Common myeloid progenitor, CD34-positive (primary cell): ENCODE measurements around the gene AIF1.

Experiments used
- CTCF ChIA-PET: fragments of 350-600 bp; sonication (Branson Sonifier 250); formaldehyde crosslinking; loops from one replicate; lab custom pipeline; 2021; ENCODE audit warnings: antibody characterized with exemption; lab: Charles Lee
- POLR2A ChIA-PET: fragments of 350-600 bp; sonication (Branson Sonifier 250); formaldehyde crosslinking; loops from one replicate; lab custom pipeline; 2021; ENCODE audit warnings: antibody characterized with exemption; lab: Charles Lee
- DNase-seq, 3 donors: peaks; one replicate each; pipeline versions ENCODE4 v3.0.0 to v3.0.0-alpha.2; 2013
- H3K27ac ChIP-seq, 2 experiments: 1 replicate in 1 of 2; 2 replicates in 1 of 2; pipeline ENCODE4 v1.7.0; 2013; ENCODE audit warnings: inconsistent platforms in 2 of 2, low read length in 2 of 2, mild to moderate bottlenecking in 2 of 2, low read depth in 1 of 2, moderate library complexity in 1 of 2; ENCODE audit not compliant: severe bottlenecking in 2 of 2, insufficient read depth in 1 of 2, poor library complexity in 1 of 2
- H3K27me3 ChIP-seq, 5 experiments: replicated peaks in 2 of 5; 1 replicate in 3 of 5; 2 replicates in 2 of 5; pipeline versions ENCODE4 v1.6.1 to v1.7.0; 2013; ENCODE audit warnings: low read length in 4 of 5, mild to moderate bottlenecking in 2 of 5, moderate library complexity in 2 of 5, inconsistent platforms in 1 of 5; ENCODE audit not compliant: insufficient read depth in 5 of 5, control insufficient read depth in 4 of 5
- H3K36me3 ChIP-seq, 4 experiments: 1 replicate in 2 of 4; 2 replicates in 2 of 4; pipeline versions ENCODE4 v1.6.1 to v1.7.0; 2013; ENCODE audit warnings: low read length in 3 of 4, control low read depth in 1 of 4, mild to moderate bottlenecking in 1 of 4; ENCODE audit not compliant: control insufficient read depth in 4 of 4, insufficient read depth in 4 of 4
- H3K4me1 ChIP-seq, 4 experiments: 1 replicate in 3 of 4; 2 replicates in 1 of 4; pipeline versions ENCODE4 v1.6.1 to v1.7.1; 2013; ENCODE audit warnings: low read length in 3 of 4, mild to moderate bottlenecking in 3 of 4, control low read depth in 1 of 4, inconsistent platforms in 1 of 4, moderate library complexity in 1 of 4; ENCODE audit not compliant: control insufficient read depth in 4 of 4, insufficient read depth in 4 of 4; ENCODE audit errors: control extremely low read depth in 1 of 4
- H3K4me3 ChIP-seq, 7 experiments: 1 replicate in 4 of 7; 2 replicates in 3 of 7; pipeline versions ENCODE4 v1.5.1 to v1.7.0; 2013; ENCODE audit warnings: mild to moderate bottlenecking in 7 of 7, low read length in 6 of 7, moderate library complexity in 6 of 7, inconsistent platforms in 2 of 7, low read depth in 2 of 7, control low read depth in 1 of 7; ENCODE audit not compliant: insufficient read depth in 4 of 7, control insufficient read depth in 1 of 7; ENCODE audit errors: extremely low read depth in 1 of 7
- H3K9me3 ChIP-seq, 5 experiments: 1 replicate in 4 of 5; 2 replicates in 1 of 5; pipeline versions ENCODE4 v1.6.1 to v1.7.1; 2013; ENCODE audit warnings: low read length in 4 of 5, mild to moderate bottlenecking in 2 of 5, inconsistent platforms in 1 of 5, low read depth in 1 of 5, moderate library complexity in 1 of 5; ENCODE audit not compliant: control insufficient read depth in 4 of 5, insufficient read depth in 2 of 5; ENCODE audit errors: control extremely low read depth in 1 of 5
- WGBS: methylation state at CpG from one replicate; pipeline ENCODE4 v1.1.5; 2013; ENCODE audit not compliant: insufficient coverage; 5-methylcytosine and 5-hydroxymethylcytosine counted together

The AIF1 gene

DNA sequence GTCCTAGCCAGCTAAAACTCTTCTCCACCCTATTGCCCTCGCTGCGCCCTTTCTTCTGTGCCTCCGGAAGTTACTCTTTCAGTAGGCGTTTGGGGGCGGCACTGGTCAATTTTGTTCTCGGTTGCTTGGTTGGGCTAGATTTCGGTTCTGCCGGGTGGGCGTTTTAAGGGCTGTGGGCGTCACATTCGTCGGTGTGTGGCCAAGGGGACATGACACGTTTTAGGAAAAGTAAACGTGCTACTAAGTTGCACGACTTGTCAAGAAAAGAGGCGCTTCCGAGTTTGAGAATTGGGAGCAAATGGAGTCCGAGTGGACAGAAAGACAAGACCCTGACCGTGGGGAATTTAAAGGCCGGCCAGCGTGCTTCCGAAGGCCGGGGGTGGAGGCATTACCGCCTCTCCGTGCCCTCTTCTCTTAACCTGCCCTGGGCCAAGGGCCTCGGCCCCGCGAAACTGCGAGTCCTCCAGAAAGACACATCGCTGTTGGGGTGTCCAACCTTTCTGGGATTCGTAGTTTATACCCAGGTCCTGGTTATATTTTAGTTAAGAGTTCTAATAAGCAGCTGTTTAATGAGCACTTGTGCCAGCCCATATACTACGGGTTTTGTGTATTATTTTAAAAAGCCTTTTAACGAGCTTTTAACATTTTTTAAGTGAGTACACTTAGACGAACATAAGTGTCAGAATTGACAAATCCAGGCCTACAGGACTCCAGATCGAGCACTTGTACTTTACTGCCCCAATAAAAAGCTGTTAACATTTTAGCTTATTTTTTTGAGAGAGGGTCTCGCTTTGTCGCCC, 38.1 kb downstream of the AIF1 start:
- Histone ChIP-seq H3K4me1 (peaks cover 0 to 33% (median 23%) of the 10 kb centered on the region in 4 experiments), H3K36me3 (peaks cover under 1 to 43% (median 34%) of the 10 kb centered on the region in 4 experiments), H3K27me3 (no peaks in the 10 kb centered on the region), H3K4me3 (peak overlapping the region; percentile 66 to 97 (median 93)), H3K27ac (peak overlapping the region; percentile 97 to 98), H3K9me3 (no peaks in the 10 kb centered on the region)
- peak; percentile 94 to 98 (median 97) for DNase-seq
- POLR2A ChIA-PET: interaction anchor here (0.6 to 4.5 kb wide), 14 partner anchors 9 to 153 kb away, joined by 3 to 31 read pairs (median 4); partner anchors contain the start of genes AIF1, ATP6V1G2, CSNK2B and DDX39B
- 7% methylated on average over 25 of the region's 37 CpGs for WGBS
- CTCF ChIA-PET: interaction anchor here (1.0 to 4.7 kb wide), 9 partner anchors 8 to 143 kb away, joined by 3 to 40 read pairs (median 4); partner anchors contain the start of genes C6orf47, CSNK2B, GPANK1 and VARS1

DNA sequence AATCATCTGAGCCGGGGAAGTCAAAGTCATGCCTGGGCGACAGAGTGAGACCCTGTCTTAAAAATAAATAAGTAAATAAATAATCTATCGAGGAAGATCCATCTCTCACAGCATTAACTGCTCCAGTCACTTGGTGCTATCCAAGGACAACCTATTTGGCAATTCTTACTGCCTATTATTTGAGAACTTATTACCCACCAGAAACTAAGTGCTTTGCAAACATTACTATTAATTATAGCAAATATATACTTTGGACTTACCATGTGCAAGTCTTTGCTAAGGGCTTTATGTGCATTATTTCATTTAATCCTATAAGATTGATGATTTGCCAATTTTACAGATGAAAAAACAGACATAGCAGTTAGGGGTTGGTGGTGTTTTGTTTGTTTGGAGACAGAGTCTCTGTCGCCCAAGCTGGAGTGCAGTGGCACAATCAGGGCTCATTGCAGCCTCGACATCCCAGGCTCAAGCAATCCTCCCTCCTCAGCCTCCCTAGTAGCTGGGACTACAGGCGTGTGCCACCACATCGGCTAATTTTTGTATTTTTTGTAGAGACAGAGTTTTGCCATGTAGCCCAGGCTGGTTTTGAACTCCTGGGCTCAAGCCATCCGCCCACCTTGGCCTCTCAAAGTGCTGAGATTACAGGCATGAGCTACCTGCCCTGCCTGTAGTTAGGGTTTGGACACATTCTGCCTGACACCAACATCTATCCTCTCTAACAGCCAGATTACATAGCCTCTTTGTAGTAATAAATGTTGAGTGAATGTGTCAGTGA, 39.7 kb downstream of the AIF1 start:
- ChIA-PET POLR2A (interaction anchor here (1.0 to 4.5 kb wide), 2 partner anchors 10 to 17 kb away, joined by 3 to 31 read pairs; partner anchors contain the start of genes CSNK2B and GPANK1), CTCF (interaction anchor here (0.9 to 4.7 kb wide), 4 partner anchors 10 to 209 kb away, joined by 3 to 40 read pairs (median 4); partner anchors contain the start of genes CSNK2B and GPANK1)
- 100% methylated on average over 4 of the region's 8 CpGs for WGBS
- H3K4me3 ChIP-seq: no peak overlapping the region
- H3K36me3 ChIP-seq: peaks cover 4 to 29% (median 19%) of the 10 kb centered on the region in 4 experiments
- no peaks in the 10 kb centered on the region for H3K9me3 ChIP-seq
- H3K4me1 ChIP-seq: peaks cover 3 to 47% (median 36%) of the 10 kb centered on the region in 4 experiments
- no peaks in the 10 kb centered on the region for H3K27me3 ChIP-seq
- DNase-seq: no peak
- no peak overlapping the region for H3K27ac ChIP-seq

DNA sequence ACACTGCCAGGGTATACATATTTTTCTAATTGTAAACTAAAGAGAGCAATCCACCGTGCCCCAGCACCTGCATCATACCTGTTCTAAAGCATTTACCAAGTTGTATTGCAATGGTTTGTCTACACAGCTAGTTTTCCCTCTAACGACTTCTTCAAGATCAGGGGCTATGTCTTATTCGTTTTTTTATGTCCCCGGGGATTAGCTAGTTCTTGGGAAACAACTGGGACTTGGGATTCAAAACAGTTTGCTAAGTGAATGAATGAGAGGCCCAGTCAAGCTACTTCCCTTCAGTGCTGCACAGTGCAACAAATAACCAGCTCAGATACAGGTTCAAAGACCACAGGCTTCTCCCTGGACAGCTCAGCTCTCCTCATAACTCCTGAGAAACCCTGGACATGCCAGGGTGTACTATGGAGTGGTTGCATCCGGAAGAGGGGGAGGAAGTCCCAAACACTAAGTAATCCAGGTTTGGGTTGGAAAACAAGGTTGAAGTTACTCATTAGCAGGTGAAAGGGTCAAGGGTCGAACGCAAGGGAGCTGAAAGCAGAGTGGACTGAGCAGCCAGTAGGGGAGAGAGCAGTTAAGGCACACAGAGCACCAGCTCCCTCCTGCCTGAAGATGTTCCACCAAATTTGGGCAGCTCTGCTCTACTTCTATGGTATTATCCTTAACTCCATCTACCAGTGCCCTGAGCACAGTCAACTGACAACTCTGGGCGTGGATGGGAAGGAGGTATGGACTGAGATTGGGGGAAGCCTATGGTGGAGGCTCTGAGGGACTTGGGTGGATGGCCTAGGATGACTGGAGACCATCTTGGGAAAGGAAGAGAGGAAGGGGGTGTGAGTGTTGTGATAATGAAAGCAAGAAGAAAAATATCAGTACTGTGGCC, 40.6 kb downstream of the AIF1 start, which contains the start of gene APOM:
Gene APOM (plus strand): TSS at position 546 of the 889 bp plus-strand sequence. CDS start 73 bp downstream, at position 619.
- 98% methylated on average over 8 of the region's 8 CpGs for WGBS
- no peak within 1 kb of the TSS for H3K27ac ChIP-seq
- ChIA-PET CTCF (interaction anchor here (1.0 to 4.7 kb wide), 3 partner anchors 9 to 135 kb away, joined by 3 to 40 read pairs (median 3); partner anchors contain the start of genes CSNK2B and GPANK1), POLR2A (interaction anchor here (4.5 kb wide), 1 partner anchor 9 kb away, joined by 31 read pairs; the partner anchor contains the start of genes CSNK2B and GPANK1)
- H3K4me1 ChIP-seq: peaks cover 5 to 52% (median 41%) of the 10 kb centered on the region in 4 experiments
- H3K36me3 ChIP-seq: peaks cover 4 to 22% (median 17%) of the 10 kb centered on the region in 4 experiments
- no peak for DNase-seq
- H3K27me3 ChIP-seq: no peaks in the 10 kb centered on the region
- no peak within 1 kb of the TSS for H3K4me3 ChIP-seq
- H3K9me3 ChIP-seq: no peaks in the 10 kb centered on the region

DNA sequence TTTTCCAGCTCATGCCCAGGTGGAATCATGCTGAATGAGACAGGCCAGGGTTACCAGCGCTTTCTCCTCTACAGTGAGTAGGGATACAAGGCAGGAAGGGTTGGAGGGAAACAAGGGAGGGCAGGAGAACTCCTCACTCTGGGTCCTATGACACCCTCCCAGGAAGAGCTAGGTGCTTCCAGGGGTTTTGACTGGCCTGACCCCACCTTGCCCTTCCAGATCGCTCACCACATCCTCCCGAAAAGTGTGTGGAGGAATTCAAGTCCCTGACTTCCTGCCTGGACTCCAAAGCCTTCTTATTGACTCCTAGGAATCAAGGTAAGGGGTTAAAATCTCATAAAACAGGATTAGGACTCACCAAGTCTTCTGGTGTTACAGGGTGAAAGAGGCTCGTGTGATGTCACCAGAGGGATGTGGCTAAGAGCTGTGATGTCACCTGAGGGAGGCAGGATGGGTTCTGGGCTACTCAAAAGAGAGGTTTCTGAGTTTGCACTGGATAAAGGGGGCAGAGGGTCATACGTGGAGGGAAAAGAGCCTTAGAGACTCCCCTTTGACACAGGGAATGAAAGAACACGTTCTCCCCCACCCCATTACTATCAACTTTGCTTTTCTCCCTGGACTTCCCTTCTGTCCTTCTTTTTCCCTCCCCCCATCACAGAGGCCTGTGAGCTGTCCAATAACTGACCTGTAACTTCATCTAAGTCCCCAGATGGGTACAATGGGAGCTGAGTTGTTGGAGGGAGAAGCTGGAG, 42.5 kb downstream of the AIF1 start:
- Histone ChIP-seq H3K27me3 (no peaks in the 10 kb centered on the region), H3K27ac (peak overlapping the region in 1 of 2 experiments; percentile 29), H3K4me3 (no peak overlapping the region), H3K4me1 (peaks cover 5 to 60% (median 35%) of the 10 kb centered on the region in 4 experiments), H3K36me3 (peaks cover 4 to 32% (median 24%) of the 10 kb centered on the region in 4 experiments), H3K9me3 (no peaks in the 10 kb centered on the region)
- WGBS: 96% methylated on average over 4 of the region's 6 CpGs
- POLR2A ChIA-PET: no interaction called here
- CTCF ChIA-PET: interaction anchor here (0.6 to 1.6 kb wide), 4 partner anchors 14 to 133 kb away, joined by 3 to 6 read pairs (median 4); no protein-coding TSS in a partner anchor
- no peak for DNase-seq

DNA sequence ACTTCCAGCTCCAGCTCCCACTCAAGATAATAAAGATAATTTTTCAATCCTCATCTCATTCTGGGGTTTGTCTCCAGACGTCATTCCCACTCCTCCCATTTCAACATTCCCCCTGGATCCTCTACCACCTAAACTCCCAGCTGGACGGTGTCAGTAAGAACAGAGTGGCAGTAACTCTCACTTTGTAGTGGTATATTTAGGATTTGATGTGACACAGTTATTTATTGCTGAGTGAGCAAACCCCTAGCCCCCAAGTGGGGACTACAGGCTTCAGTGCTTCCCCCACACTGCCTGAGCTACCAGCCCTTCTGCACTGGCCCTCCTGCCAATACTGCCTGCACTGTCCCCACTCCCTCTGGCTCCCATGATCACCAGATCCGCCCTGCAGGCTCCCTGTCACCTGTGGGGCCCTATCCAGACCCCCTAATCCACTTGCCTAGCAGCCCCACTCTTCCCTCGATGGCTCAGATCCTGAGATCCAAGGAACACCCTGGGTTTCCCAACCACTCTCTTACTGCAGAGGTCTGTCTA, 43.2 kb downstream of the AIF1 start:
- Histone ChIP-seq H3K27ac (peak overlapping the region in 1 of 2 experiments; percentile 29), H3K4me3 (no peak overlapping the region), H3K9me3 (no peaks in the 10 kb centered on the region), H3K4me1 (peaks cover 6 to 61% (median 34%) of the 10 kb centered on the region in 4 experiments), H3K36me3 (peaks cover 4 to 33% (median 25%) of the 10 kb centered on the region in 4 experiments), H3K27me3 (no peaks in the 10 kb centered on the region)
- no peak for DNase-seq
- POLR2A ChIA-PET: no interaction called here
- 100% methylated on average over 2 of the region's 4 CpGs for WGBS
- CTCF ChIA-PET: interaction anchor here (1.3 to 1.6 kb wide), 2 partner anchors 13 to 60 kb away, joined by 4 to 6 read pairs; no protein-coding TSS in a partner anchor
